AG09309 (cell line): ENCODE results near the gene ATP2B2.

Source experiments
- DNase-seq: peaks from one replicate; pipeline ENCODE4 v3.0.0-alpha.2; 2010; ENCODE audit warnings: low read depth
- H3K4me3 ChIP-seq: 2 replicates; pipeline ENCODE4 v1.5.1; 2011; ENCODE audit warnings: mild to moderate bottlenecking, low read depth, low read length, moderate library complexity; ENCODE audit not compliant: control insufficient read depth
- TF ChIP-seq, protein P1 (sequence below): IDR thresholded peaks from 2 replicates; pipeline ENCODE4 v1.5.1; 2011; ENCODE audit warnings: mild to moderate bottlenecking, low read depth, low read length, inconsistent platforms; ENCODE audit not compliant: insufficient read depth, control insufficient read depth; ENCODE audit errors: missing control alignments

The ATP2B2 gene

DNA sequence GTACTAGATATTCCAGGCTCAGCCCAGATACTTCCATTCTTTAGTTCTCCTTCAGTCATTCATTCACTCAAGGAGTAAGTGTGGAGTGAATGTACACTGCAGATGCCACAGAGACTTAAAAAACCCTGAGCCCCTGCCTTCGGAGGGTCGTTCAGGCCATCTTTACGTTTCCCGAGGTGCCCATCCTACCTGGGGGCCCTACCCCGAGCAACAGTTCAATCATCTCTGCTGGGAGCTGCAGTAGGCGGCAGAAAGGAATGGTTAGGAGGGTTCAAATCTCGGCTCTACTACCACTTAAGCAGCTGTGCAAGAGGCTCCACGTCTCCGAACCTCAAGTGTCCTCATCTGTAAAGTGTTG, 185.1 kb downstream of the ATP2B2 start:
- no peak for DNase-seq
- TF ChIP-seq, protein P1, sequence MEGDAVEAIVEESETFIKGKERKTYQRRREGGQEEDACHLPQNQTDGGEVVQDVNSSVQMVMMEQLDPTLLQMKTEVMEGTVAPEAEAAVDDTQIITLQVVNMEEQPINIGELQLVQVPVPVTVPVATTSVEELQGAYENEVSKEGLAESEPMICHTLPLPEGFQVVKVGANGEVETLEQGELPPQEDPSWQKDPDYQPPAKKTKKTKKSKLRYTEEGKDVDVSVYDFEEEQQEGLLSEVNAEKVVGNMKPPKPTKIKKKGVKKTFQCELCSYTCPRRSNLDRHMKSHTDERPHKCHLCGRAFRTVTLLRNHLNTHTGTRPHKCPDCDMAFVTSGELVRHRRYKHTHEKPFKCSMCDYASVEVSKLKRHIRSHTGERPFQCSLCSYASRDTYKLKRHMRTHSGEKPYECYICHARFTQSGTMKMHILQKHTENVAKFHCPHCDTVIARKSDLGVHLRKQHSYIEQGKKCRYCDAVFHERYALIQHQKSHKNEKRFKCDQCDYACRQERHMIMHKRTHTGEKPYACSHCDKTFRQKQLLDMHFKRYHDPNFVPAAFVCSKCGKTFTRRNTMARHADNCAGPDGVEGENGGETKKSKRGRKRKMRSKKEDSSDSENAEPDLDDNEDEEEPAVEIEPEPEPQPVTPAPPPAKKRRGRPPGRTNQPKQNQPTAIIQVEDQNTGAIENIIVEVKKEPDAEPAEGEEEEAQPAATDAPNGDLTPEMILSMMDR = no peak

GRCh38 chr3:10319804-10320203, 185.6 kb downstream of the ATP2B2 start:
- DNase-seq = no peak
- peak overlapping the region; percentile 99 for H3K4me3 ChIP-seq
- TF ChIP-seq, protein P1 = no peak

More for the DNA sequence above, 185.1 kb downstream of the ATP2B2 start:
- peak overlapping the region; percentile 99 for H3K4me3 ChIP-seq

- no peak for DNase-seq
- H3K4me3 ChIP-seq = peak overlapping the region; percentile 99
- TF ChIP-seq, protein P1 = no peak
Measured at GRCh38 chr3:10319251-10319650, 186.1 kb downstream of the ATP2B2 start.

GRCh38 chr3:10317961-10318350, 187.4 kb downstream of the ATP2B2 start:
- no peak for DNase-seq
- TF ChIP-seq, protein P1 = no peak
- H3K4me3 ChIP-seq = no peak overlapping the region

DNA sequence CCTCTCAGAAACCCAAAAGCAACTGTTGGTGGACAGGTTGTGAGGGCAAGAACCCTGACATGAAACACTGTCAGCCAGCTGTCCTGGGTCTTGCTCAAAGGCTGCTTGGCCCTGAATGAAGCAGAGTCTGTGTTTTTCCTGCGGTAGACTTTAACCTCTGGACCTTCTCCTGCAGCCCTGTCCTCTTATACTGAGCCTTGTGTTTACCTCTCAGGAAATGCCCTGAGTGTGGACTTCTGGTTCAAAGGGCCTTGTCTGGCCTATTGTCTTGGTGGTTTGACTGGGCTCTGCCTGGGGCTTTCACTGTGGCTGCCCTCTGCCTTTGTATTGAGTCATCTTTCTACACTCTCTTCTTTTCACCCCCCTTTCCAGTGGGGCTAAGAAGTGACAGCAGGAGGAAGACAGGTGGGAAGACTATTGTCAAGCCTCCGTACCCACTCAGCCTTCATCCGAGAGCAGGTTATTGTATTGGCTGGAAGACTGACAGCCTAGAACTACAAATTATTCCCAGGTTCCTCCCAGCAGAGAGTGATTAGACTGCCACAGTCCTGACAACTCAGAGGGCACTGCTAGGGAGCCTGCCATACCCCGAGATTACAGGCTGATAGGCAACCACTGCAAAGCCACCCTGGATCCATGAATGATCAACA, 187.9 kb downstream of the ATP2B2 start:
- no peak for DNase-seq
- H3K4me3 ChIP-seq = no peak overlapping the region
- TF ChIP-seq, protein P1 = no peak

DNA sequence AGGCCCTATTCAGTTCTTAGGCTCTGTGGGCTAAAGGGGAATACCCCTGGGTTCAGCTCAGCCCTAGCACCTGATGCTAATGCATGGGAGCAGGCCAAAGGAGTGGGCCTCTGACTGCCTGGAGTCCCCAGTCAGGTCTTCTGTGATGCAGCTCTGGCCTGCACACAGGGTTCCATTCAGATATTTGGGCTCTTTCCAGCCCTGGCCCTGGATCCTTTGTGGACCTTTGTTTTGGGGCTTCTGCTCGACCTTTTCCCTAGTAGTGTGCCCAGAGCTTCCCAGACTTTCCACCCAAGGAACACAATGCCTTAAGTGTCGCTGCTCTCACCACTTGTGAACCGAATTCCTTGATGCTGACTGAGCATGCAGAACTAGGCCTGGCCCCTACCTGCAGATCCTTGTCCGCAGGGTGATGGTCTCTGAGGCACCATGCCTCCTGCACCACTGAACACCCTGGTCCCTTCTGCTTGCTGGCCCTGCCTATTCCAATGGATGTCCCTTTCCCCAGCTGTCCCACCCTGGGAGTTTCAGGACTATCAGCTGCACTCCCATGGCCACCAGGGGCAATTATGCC, 189.5 kb downstream of the ATP2B2 start:
- TF ChIP-seq, protein P1 = no peak
- H3K4me3 ChIP-seq = no peak overlapping the region
- DNase-seq = no peak
